ENCODE data around the gene HMOX1. TPM values are rescaled to one million over a fixed set of nuclear protein-coding genes. Genes with fewer than 3 reads are reported as not detected.
"Not testable (repeated sequence)": the region's sequence is repeated elsewhere in the genome, so short reads cannot be mapped to it uniquely, and the experiment has no call there.

HMOX1 gene
- total RNA-seq, 1 donor from 2014 or later: 54.0 TPM

GRCh38 chr22:35394011-35394312, 13.1 kb downstream of the HMOX1 start:
- Histone ChIP-seq H3K27ac (no peak overlapping the region), H3K36me3 (peaks cover 36% of the 10 kb centered on the region), H3K4me3 (no peak overlapping the region), H3K4me1 (no peaks in the 10 kb centered on the region), H3K9me3 (no peaks in the 10 kb centered on the region), H3K27me3 (no peaks in the 10 kb centered on the region)
- intact Hi-C loops (cut with DNase I): no loop called here
- no peak for TF ChIP-seq CTCF (IDR thresholded peaks at IDR 0.05)
- no peak for DNase-seq
- no peak for ATAC-seq

- Histone ChIP-seq H3K9me3 (no peaks in the 10 kb centered on the region), H3K4me1 (no peaks in the 10 kb centered on the region), H3K27me3 (no peaks in the 10 kb centered on the region), H3K27ac (no peak overlapping the region), H3K4me3 (no peak overlapping the region), H3K36me3 (peaks cover 29% of the 10 kb centered on the region)
- ATAC-seq: no peak
- no peak for DNase-seq
- no peak for TF ChIP-seq CTCF (IDR thresholded peaks at IDR 0.05)
- intact Hi-C loops (cut with DNase I): no loop called here
Measured at GRCh38 chr22:35394810-35395563, 14.1 kb downstream of the HMOX1 start.

- H3K4me3 ChIP-seq; H3K9me3 ChIP-seq; intact Hi-C loops (cut with DNase I); DNase-seq; H3K27me3 ChIP-seq: not testable (repeated sequence)
- peak overlapping the region; percentile 15 for H3K27ac ChIP-seq
- H3K4me1 ChIP-seq: peaks cover 12% of the 10 kb centered on the region
- ATAC-seq: peak; percentile 11
- H3K36me3 ChIP-seq: peaks cover 18% of the 10 kb centered on the region
Measured at GRCh38 chr22:35396622-35397021, 15.7 kb downstream of the HMOX1 start.

GRCh38 chr22:35397095-35397904, 16.4 kb downstream of the HMOX1 start:
- intact Hi-C loops (cut with DNase I): no loop called here
- Histone ChIP-seq H3K4me1 (peaks cover 12% of the 10 kb centered on the region), H3K36me3 (peaks cover 16% of the 10 kb centered on the region), H3K9me3 (no peaks in the 10 kb centered on the region), H3K4me3 (no peak overlapping the region), H3K27ac (peak overlapping the region; percentile 15), H3K27me3 (no peaks in the 10 kb centered on the region)
- ATAC-seq (no peak), DNase-seq (no peak)
- TF ChIP-seq CTCF (IDR thresholded peaks at IDR 0.05): no peak

- DNase-seq: no peak
- peaks cover 12% of the 10 kb centered on the region for H3K4me1 ChIP-seq
- H3K9me3 ChIP-seq: no peaks in the 10 kb centered on the region
- peaks cover 10% of the 10 kb centered on the region for H3K36me3 ChIP-seq
- ATAC-seq: no peak
- H3K4me3 ChIP-seq: no peak overlapping the region
- no peak overlapping the region for H3K27ac ChIP-seq
- no peaks in the 10 kb centered on the region for H3K27me3 ChIP-seq
- intact Hi-C loops (cut with DNase I): no loop called here
- no peak for TF ChIP-seq CTCF (IDR thresholded peaks at IDR 0.05)
Measured at GRCh38 chr22:35398591-35398973, 17.7 kb downstream of the HMOX1 start.

GRCh38 chr22:35399114-35399677, 18.3 kb downstream of the HMOX1 start:
- no peaks in the 10 kb centered on the region for H3K9me3 ChIP-seq
- TF ChIP-seq CTCF (IDR thresholded peaks at IDR 0.05): no peak
- ATAC-seq: no peak
- no peak for DNase-seq
- no peaks in the 10 kb centered on the region for H3K27me3 ChIP-seq
- intact Hi-C loops (cut with DNase I): no loop called here
- peak overlapping the region; percentile 97 for H3K4me3 ChIP-seq
- peaks cover 12% of the 10 kb centered on the region for H3K4me1 ChIP-seq
- peaks cover 4% of the 10 kb centered on the region for H3K36me3 ChIP-seq
- peak overlapping the region; percentile 77 for H3K27ac ChIP-seq
